DND-41 (cell line): Measurements from ENCODE around the gene CLDN20.

ENCODE experiments used
- ATAC-seq: fragments of 200-7000 bp; cut with Tn5 transposase; 3 replicates; pipeline ENCODE4 v1.9.1; 2021; ENCODE audit warnings: low read depth; ENCODE audit not compliant: insufficient read depth
- DNase-seq: peaks from one replicate; pipeline ENCODE4 v3.0.0-alpha.2; 2020
- H2AFZ ChIP-seq: 2 replicates; pipeline ENCODE4 v1.6.0; 2012; ENCODE audit warnings: low read depth, low read length
- H3K27ac ChIP-seq: 2 replicates; pipeline ENCODE4 v1.5.1; 2012; ENCODE audit warnings: low read length, inconsistent platforms
- H3K27me3 ChIP-seq: fragments of 200-600 bp; sonication (generic); 2 replicates; pipeline ENCODE4 v1.6.0; 2012; ENCODE audit warnings: low read length, mild to moderate bottlenecking, inconsistent platforms; ENCODE audit not compliant: insufficient read depth, poor library complexity
- H3K36me3 ChIP-seq: 2 replicates; pipeline ENCODE4 v1.5.1; 2012; ENCODE audit warnings: low read length, inconsistent platforms; ENCODE audit not compliant: insufficient read depth
- H3K4me1 ChIP-seq: 2 replicates; pipeline ENCODE4 v1.5.1; 2012; ENCODE audit warnings: mild to moderate bottlenecking, low read length; ENCODE audit not compliant: insufficient read depth
- H3K4me2 ChIP-seq: 2 replicates; pipeline ENCODE4 v1.6.0; 2012; ENCODE audit warnings: mild to moderate bottlenecking, moderate library complexity, low read length, inconsistent platforms; ENCODE audit not compliant: insufficient read depth
- H3K4me3 ChIP-seq, 2 experiments: fragments of 200-600 bp in 1 of 2; shearing (Covaris generic) in 1 of 2; 2 replicates each; pipeline ENCODE4 v1.5.1; 2012 to 2016; ENCODE audit warnings: inconsistent platforms in 2 of 2, low read length in 2 of 2, mild to moderate bottlenecking in 2 of 2, low read depth in 1 of 2, moderate library complexity in 1 of 2
- H3K79me2 ChIP-seq: 2 replicates; pipeline ENCODE4 v1.6.0; 2012; ENCODE audit warnings: low read length, inconsistent platforms; ENCODE audit not compliant: insufficient read depth
- H3K9ac ChIP-seq: 2 replicates; pipeline ENCODE4 v1.6.0; 2012; ENCODE audit warnings: low read depth, mild to moderate bottlenecking, inconsistent platforms, low read length, moderate library complexity
- H3K9me3 ChIP-seq: 2 replicates; pipeline ENCODE4 v1.5.1; 2012; ENCODE audit warnings: low read length, moderate library complexity, mild to moderate bottlenecking, inconsistent platforms; ENCODE audit not compliant: insufficient read depth, severe bottlenecking
- H4K20me1 ChIP-seq: 2 replicates; pipeline ENCODE4 v1.6.0; 2012; ENCODE audit warnings: low read length; ENCODE audit not compliant: insufficient read depth
- CTCF ChIP-seq: IDR thresholded peaks from 2 replicates; pipeline ENCODE4 v1.5.1; 2012; ENCODE audit warnings: borderline replicate concordance, low read length, moderate library complexity, mild to moderate bottlenecking; ENCODE audit not compliant: poor library complexity, severe bottlenecking; ENCODE audit errors: extremely low read depth
- EZH2 ChIP-seq: IDR thresholded peaks from 3 replicates; pipeline ENCODE4 v1.6.1; 2012; ENCODE audit warnings: borderline replicate concordance, low read depth, mild to moderate bottlenecking, moderate library complexity, low read length, inconsistent platforms; ENCODE audit not compliant: severe bottlenecking

Gene CLDN20

DNA sequence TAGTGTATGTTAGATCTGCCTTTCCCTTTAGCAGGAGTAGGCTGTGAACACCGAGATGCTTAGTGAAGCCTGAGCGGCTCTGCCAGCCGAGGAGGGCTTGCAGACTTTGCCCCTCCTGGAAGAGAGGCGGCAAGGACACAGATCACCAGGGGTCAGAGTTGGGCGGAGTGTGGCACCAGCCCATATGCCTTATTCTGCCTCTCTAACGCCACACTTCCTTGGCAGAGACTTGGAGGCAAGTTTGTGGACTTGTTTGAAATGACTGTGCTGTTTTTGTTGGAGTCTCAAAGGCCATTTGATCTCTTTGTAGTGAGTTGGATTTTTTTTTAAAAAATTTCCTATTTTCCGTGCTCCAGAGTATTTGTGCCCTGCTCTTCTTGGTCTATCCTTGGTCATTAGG, 44.5 kb upstream of the CLDN20 start:
- no peaks in the 10 kb centered on the region for H3K4me1 ChIP-seq
- H2AFZ ChIP-seq: no peak overlapping the region
- no peaks in the 10 kb centered on the region for H4K20me1 ChIP-seq
- no peak overlapping the region for H3K4me2 ChIP-seq
- H3K27me3 ChIP-seq: no peaks in the 10 kb centered on the region
- no peaks in the 10 kb centered on the region for H3K9me3 ChIP-seq
- ATAC-seq (no peak), DNase-seq (no peak)
- H3K36me3 ChIP-seq: no peaks in the 10 kb centered on the region
- TF ChIP-seq CTCF: no peak
- no peak for TF ChIP-seq EZH2
- H3K79me2 ChIP-seq: no peaks in the 10 kb centered on the region
- no peak overlapping the region for H3K9ac ChIP-seq
- no peak overlapping the region for H3K27ac ChIP-seq
- H3K4me3 ChIP-seq: no peak overlapping the region

GRCh38 chr6:155219858-155220301, 43.9 kb upstream of the CLDN20 start:
- H2AFZ ChIP-seq: no peak overlapping the region
- no peak overlapping the region for H3K4me2 ChIP-seq
- no peaks in the 10 kb centered on the region for H3K4me1 ChIP-seq
- TF ChIP-seq CTCF: no peak
- TF ChIP-seq EZH2: no peak
- no peaks in the 10 kb centered on the region for H3K79me2 ChIP-seq
- H3K9me3 ChIP-seq: no peaks in the 10 kb centered on the region
- no peak overlapping the region for H3K9ac ChIP-seq
- no peak overlapping the region for H3K4me3 ChIP-seq
- no peaks in the 10 kb centered on the region for H3K36me3 ChIP-seq
- DNase-seq (no peak), ATAC-seq (no peak)
- no peaks in the 10 kb centered on the region for H3K27me3 ChIP-seq
- no peaks in the 10 kb centered on the region for H4K20me1 ChIP-seq
- H3K27ac ChIP-seq: no peak overlapping the region

GRCh38 chr6:155221086-155221485, 42.7 kb upstream of the CLDN20 start:
- TF ChIP-seq CTCF (no peak), EZH2 (no peak)
- ATAC-seq (no peak), DNase-seq (no peak)
- Histone ChIP-seq H3K27ac (no peak overlapping the region), H3K36me3 (no peaks in the 10 kb centered on the region), H4K20me1 (no peaks in the 10 kb centered on the region), H3K4me1 (no peaks in the 10 kb centered on the region), H3K27me3 (no peaks in the 10 kb centered on the region), H2AFZ (no peak overlapping the region), H3K79me2 (no peaks in the 10 kb centered on the region), H3K4me3 (no peak overlapping the region), H3K9ac (no peak overlapping the region), H3K4me2 (no peak overlapping the region), H3K9me3 (no peaks in the 10 kb centered on the region)

DNA sequence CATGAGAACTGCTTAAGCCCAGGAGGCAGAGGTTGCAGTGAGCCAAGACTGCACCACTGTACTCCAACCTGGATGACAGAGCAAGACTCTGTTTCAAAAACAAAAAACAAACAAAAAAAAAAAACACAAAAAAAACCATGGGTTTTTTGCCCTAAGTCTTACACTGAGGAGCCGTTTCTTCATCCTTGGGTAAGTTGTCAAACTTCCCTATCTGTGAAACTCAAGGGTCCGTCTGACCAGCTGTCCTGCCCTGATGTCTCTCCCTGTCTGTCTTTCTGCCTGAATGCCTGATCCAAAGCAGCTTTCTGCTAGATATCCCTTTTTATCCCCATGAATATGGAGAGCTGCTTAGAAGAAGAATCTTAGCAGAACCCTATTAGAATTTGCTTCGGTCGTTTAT, 41.3 kb upstream of the CLDN20 start:
- ATAC-seq: no peak
- TF ChIP-seq EZH2 (no peak), CTCF (no peak)
- Histone ChIP-seq H3K9me3 (no peaks in the 10 kb centered on the region), H2AFZ (no peak overlapping the region), H3K4me2 (no peak overlapping the region), H3K27me3 (no peaks in the 10 kb centered on the region), H3K4me3 (no peak overlapping the region), H3K4me1 (no peaks in the 10 kb centered on the region), H3K79me2 (no peaks in the 10 kb centered on the region), H3K9ac (no peak overlapping the region), H4K20me1 (no peaks in the 10 kb centered on the region), H3K27ac (no peak overlapping the region), H3K36me3 (no peaks in the 10 kb centered on the region)
- no peak for DNase-seq
